Trophoblast cell (in vitro differentiated cells and primary cell): ENCODE measurements around the gene GOLGA8T.
"Not testable (repeated sequence)": the region's sequence is repeated elsewhere in the genome, so short reads cannot be mapped to it uniquely, and the experiment has no call there.

Source experiments
- DNase-seq, 2 donors: peaks; one replicate each; pipeline ENCODE4 v3.0.0-alpha.2; 2016
- H2AFZ ChIP-seq: 2 replicates; pipeline ENCODE4 v1.6.1; 2013; ENCODE audit warnings: low read length, moderate library complexity, mild to moderate bottlenecking; ENCODE audit not compliant: insufficient read depth, poor library complexity
- H2AK5ac ChIP-seq: 2 replicates; pipeline ENCODE4 v1.6.1; 2013; ENCODE audit warnings: mild to moderate bottlenecking, low read length
- H2BK120ac ChIP-seq: 2 replicates; pipeline ENCODE4 v1.6.1; 2013; ENCODE audit warnings: low read length, mild to moderate bottlenecking, moderate library complexity; ENCODE audit not compliant: insufficient read depth, poor library complexity
- H2BK12ac ChIP-seq: 2 replicates; pipeline ENCODE4 v1.6.1; 2013; ENCODE audit warnings: mild to moderate bottlenecking, low read length, moderate library complexity
- H2BK5ac ChIP-seq: 2 replicates; pipeline ENCODE4 v1.6.1; 2013; ENCODE audit warnings: low read length, low read depth, moderate library complexity, mild to moderate bottlenecking; ENCODE audit not compliant: poor library complexity
- H3K14ac ChIP-seq: 2 replicates; pipeline ENCODE4 v1.6.1; 2013; ENCODE audit warnings: mild to moderate bottlenecking, low read length
- H3K18ac ChIP-seq: 2 replicates; pipeline ENCODE4 v1.6.1; 2013; ENCODE audit warnings: mild to moderate bottlenecking, low read length
- H3K23ac ChIP-seq: 2 replicates; pipeline ENCODE4 v1.6.1; 2013; ENCODE audit warnings: low read length
- H3K27ac ChIP-seq: 2 replicates; pipeline ENCODE4 v1.5.1; 2013; ENCODE audit warnings: low read depth, mild to moderate bottlenecking, inconsistent platforms, low read length, moderate library complexity
- H3K27me3 ChIP-seq: 2 replicates; pipeline ENCODE4 v1.6.1; 2013; ENCODE audit warnings: inconsistent platforms, mild to moderate bottlenecking, low read length, moderate library complexity; ENCODE audit not compliant: insufficient read depth
- H3K36me3 ChIP-seq, 2 experiments: 1 replicate in 1 of 2; 2 replicates in 1 of 2; pipeline ENCODE4 v1.6.1; 2013; ENCODE audit warnings: low read length in 2 of 2, mild to moderate bottlenecking in 2 of 2, moderate library complexity in 1 of 2; ENCODE audit not compliant: insufficient read depth in 2 of 2, control insufficient read depth in 1 of 2
- H3K4ac ChIP-seq: 2 replicates; pipeline ENCODE4 v1.6.1; 2013; ENCODE audit warnings: low read depth, mild to moderate bottlenecking, low read length, moderate library complexity
- H3K4me1 ChIP-seq, 2 experiments: 1 replicate in 1 of 2; 2 replicates in 1 of 2; pipeline ENCODE4 v1.6.1; 2013; ENCODE audit warnings: low read length in 2 of 2, mild to moderate bottlenecking in 2 of 2, moderate library complexity in 1 of 2; ENCODE audit not compliant: insufficient read depth in 2 of 2, control insufficient read depth in 1 of 2
- H3K4me2 ChIP-seq: 2 replicates; pipeline ENCODE4 v1.6.1; 2013; ENCODE audit warnings: inconsistent platforms, mild to moderate bottlenecking, low read length, moderate library complexity
- H3K4me3 ChIP-seq: 2 replicates; pipeline ENCODE4 v1.5.1; 2013; ENCODE audit warnings: mild to moderate bottlenecking, low read depth, low read length, inconsistent platforms
- H3K79me1 ChIP-seq: one replicate; pipeline ENCODE4 v1.6.1; 2013; ENCODE audit warnings: low read length
- H3K79me2 ChIP-seq: 2 replicates; pipeline ENCODE4 v1.6.1; 2013; ENCODE audit warnings: low read length, mild to moderate bottlenecking; ENCODE audit not compliant: control insufficient read depth, insufficient read depth, poor library complexity
- H3K9ac ChIP-seq: 2 replicates; pipeline ENCODE4 v1.6.1; 2013; ENCODE audit warnings: mild to moderate bottlenecking, low read length
- H3K9me3 ChIP-seq: 2 replicates; pipeline ENCODE4 v1.6.1; 2013; ENCODE audit warnings: low read depth, mild to moderate bottlenecking, control low read depth, inconsistent platforms, low read length; ENCODE audit not compliant: insufficient read depth
- H4K12ac ChIP-seq: 2 replicates; pipeline ENCODE4 v1.6.1; 2013; ENCODE audit warnings: low read depth, mild to moderate bottlenecking, low read length, moderate library complexity
- H4K8ac ChIP-seq: 2 replicates; pipeline ENCODE4 v1.6.1; 2013; ENCODE audit warnings: low read depth, mild to moderate bottlenecking, low read length, moderate library complexity
- H4K91ac ChIP-seq: one replicate; pipeline ENCODE4 v1.6.1; 2013; ENCODE audit warnings: low read depth, mild to moderate bottlenecking, low read length, moderate library complexity
- WGBS: extraction: QIAGEN DNeasy Blood & Tissue Kit; methylation state at CpG from one replicate; pipeline ENCODE4 v1.1.7; 2013; ENCODE audit warnings: missing lambda C conversion rate; ENCODE audit not compliant: insufficient read length, insufficient coverage; ENCODE audit errors: extremely low coverage; 5-methylcytosine and 5-hydroxymethylcytosine counted together

Gene GOLGA8T

GRCh38 chr15:30110591-30110990, 24.3 kb upstream of the GOLGA8T start:
- not testable (repeated sequence) for H2BK12ac ChIP-seq, DNase-seq, H4K12ac ChIP-seq, H4K8ac ChIP-seq, H3K27me3 ChIP-seq, H2AFZ ChIP-seq, H3K79me1 ChIP-seq, H3K23ac ChIP-seq, H3K36me3 ChIP-seq, H4K91ac ChIP-seq, H2BK120ac ChIP-seq, H2AK5ac ChIP-seq, H3K4me2 ChIP-seq, H3K4ac ChIP-seq, H2BK5ac ChIP-seq, H3K4me3 ChIP-seq, H3K9ac ChIP-seq, H3K18ac ChIP-seq, H3K9me3 ChIP-seq, H3K14ac ChIP-seq, H3K27ac ChIP-seq, H3K79me2 ChIP-seq, H3K4me1 ChIP-seq
- no CpG with 5 or more reads among the region's 4 CpGs for WGBS

GRCh38 chr15:30130066-30130465, 4.8 kb upstream of the GOLGA8T start:
- H3K27me3 ChIP-seq, H3K79me1 ChIP-seq, H3K9ac ChIP-seq, H3K18ac ChIP-seq, H2BK5ac ChIP-seq, H3K14ac ChIP-seq, H3K4me2 ChIP-seq, H2AFZ ChIP-seq, H3K9me3 ChIP-seq, H4K8ac ChIP-seq, H3K23ac ChIP-seq, H3K27ac ChIP-seq, H3K4me1 ChIP-seq, H3K36me3 ChIP-seq, H4K91ac ChIP-seq, H2BK12ac ChIP-seq, H2AK5ac ChIP-seq, H3K79me2 ChIP-seq, H4K12ac ChIP-seq, H3K4me3 ChIP-seq, H2BK120ac ChIP-seq, H3K4ac ChIP-seq: not testable (repeated sequence)
- WGBS: no CpG with 5 or more reads among the region's 2 CpGs
- peak in 1 of 2 donors; percentile 6 for DNase-seq

GRCh38 chr15:30143246-30143645, 8.4 kb downstream of the GOLGA8T start:
- DNase-seq, H2BK5ac ChIP-seq: not testable (repeated sequence)
- WGBS: no CpG with 5 or more reads among the region's 5 CpGs

GRCh38 chr15:30149891-30150290, 15.0 kb downstream of the GOLGA8T start:
- not testable (repeated sequence) for H3K18ac ChIP-seq, H3K4ac ChIP-seq, H3K9ac ChIP-seq, H4K91ac ChIP-seq, H3K27me3 ChIP-seq, DNase-seq, H3K79me2 ChIP-seq, H3K23ac ChIP-seq, H2AK5ac ChIP-seq, H4K12ac ChIP-seq, H3K4me2 ChIP-seq, H3K14ac ChIP-seq, H2BK120ac ChIP-seq, H3K9me3 ChIP-seq, H2BK5ac ChIP-seq, H3K4me1 ChIP-seq, H2BK12ac ChIP-seq, H3K79me1 ChIP-seq, H3K27ac ChIP-seq, H3K36me3 ChIP-seq, H2AFZ ChIP-seq, H4K8ac ChIP-seq, H3K4me3 ChIP-seq
- WGBS: no CpG with 5 or more reads among the region's 8 CpGs

More at GRCh38 chr15:30143246-30143645, 8.4 kb downstream of the GOLGA8T start:
- not testable (repeated sequence) for H3K4me3 ChIP-seq, H3K4me1 ChIP-seq, H4K91ac ChIP-seq, H3K23ac ChIP-seq, H3K14ac ChIP-seq, H3K79me2 ChIP-seq, H3K27ac ChIP-seq, H3K4me2 ChIP-seq, H3K9ac ChIP-seq, H3K9me3 ChIP-seq, H4K8ac ChIP-seq, H3K36me3 ChIP-seq, H4K12ac ChIP-seq, H3K18ac ChIP-seq, H2AK5ac ChIP-seq, H3K4ac ChIP-seq, H2AFZ ChIP-seq, H3K79me1 ChIP-seq, H2BK120ac ChIP-seq, H2BK12ac ChIP-seq, H3K27me3 ChIP-seq
